ENCODE data around the gene LDHD.
A peak's percentile ranks its signal among the peaks of the same experiment; 100 is the strongest.

LDHD gene

DNA sequence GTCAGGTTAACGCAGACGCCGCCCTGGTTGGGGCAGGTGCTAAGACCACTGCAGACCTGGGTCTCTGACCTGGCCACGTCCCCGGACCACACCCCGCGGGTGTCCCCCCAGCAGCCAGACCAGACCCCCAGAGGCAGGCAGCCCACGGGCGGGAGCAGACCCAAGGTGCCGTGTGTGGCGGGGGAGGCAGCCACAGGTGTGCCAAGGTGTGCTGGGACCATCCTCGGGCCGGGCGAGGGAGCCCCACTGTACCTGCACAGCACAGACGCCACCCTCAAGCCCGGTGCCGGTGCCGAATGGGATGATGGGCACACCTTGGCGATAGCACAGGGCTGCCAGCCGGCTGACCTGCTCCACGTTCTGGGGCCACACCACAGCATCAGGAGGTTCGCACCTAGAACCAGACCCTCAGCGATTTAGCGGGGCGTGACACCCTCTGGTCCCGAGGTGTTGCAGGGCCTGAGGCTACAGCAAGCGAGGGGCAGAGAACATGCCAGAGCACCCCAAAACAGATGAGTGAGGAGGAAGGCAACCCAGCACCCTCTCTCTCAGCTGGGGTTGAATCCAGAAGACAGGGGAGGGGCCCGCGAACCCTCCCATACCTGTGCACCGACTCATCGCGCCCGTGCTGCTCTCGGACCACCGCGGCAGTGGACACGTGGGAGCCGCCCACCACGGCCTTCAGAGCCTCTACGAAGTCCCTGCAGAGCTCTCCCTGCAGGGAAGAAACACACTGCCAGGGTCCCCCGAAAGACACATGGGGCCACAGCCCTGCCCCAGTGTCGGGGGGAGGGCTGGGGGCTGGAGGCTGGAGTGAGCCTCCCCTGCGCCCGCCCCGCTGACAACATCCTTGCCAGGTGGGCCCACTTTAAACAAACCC, 1.4 kb downstream of the LDHD start:
- TF ChIP-seq CTCF (IDR thresholded peaks at IDR 0.05; ENCODE audit: control insufficient read depth, extremely low read depth, insufficient read depth) = no peak
- H3K4me3 ChIP-seq (ENCODE audit: low read depth, low read length) = peak overlapping the region; percentile 82

GRCh38 chr16:75114179-75114945, 2.2 kb downstream of the LDHD start:
- no peak overlapping the region for H3K4me3 ChIP-seq (ENCODE audit: low read depth, low read length)
- no peak for DNase-seq (ENCODE audit: low read depth)
- no peak for TF ChIP-seq CTCF (IDR thresholded peaks at IDR 0.05; ENCODE audit: control insufficient read depth, extremely low read depth, insufficient read depth)

More for the DNA sequence above, 1.4 kb downstream of the LDHD start:
- DNase-seq (ENCODE audit: low read depth) = no peak

DNA sequence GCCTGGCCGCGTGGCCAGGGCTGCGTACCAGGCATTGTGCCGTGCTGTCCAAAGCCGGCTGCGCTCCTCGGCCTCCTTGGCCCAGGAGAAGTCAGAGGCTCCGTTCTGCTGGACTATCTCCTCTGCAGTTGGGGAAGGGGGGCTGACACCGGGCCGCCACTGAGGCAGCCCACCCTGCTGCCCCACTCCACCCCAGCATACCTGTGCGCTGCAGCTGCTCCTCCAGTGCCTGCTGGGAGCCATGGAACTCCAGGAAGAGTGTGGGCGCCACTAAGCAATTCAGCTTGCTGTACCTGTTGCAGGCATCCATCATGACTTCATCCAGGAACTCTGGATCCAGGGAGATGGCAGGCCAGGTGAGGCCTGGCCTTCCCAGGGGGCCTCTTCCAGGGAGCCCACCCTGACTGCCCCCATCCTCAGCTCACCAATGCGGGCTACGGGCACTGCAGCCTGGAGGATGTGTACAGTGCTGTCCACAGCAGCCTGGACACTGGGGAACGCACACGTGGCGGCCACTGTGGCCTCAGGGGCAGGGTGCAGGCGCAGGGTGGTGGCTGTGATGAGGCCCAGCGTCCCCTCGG, 2.9 kb downstream of the LDHD start:
- DNase-seq (ENCODE audit: low read depth) = no peak
- no peak for TF ChIP-seq CTCF (IDR thresholded peaks at IDR 0.05; ENCODE audit: control insufficient read depth, extremely low read depth, insufficient read depth)
- H3K4me3 ChIP-seq (ENCODE audit: low read depth, low read length) = no peak overlapping the region

GRCh38 chr16:75112734-75113491, 3.7 kb downstream of the LDHD start:
- no peak overlapping the region for H3K4me3 ChIP-seq (ENCODE audit: low read depth, low read length)
- TF ChIP-seq CTCF (IDR thresholded peaks at IDR 0.05; ENCODE audit: control insufficient read depth, extremely low read depth, insufficient read depth) = no peak
- DNase-seq (ENCODE audit: low read depth) = no peak

GRCh38 chr16:75111961-75112733, 4.4 kb downstream of the LDHD start:
- DNase-seq (ENCODE audit: low read depth) = no peak
- H3K4me3 ChIP-seq (ENCODE audit: low read depth, low read length) = no peak overlapping the region
- no peak for TF ChIP-seq CTCF (IDR thresholded peaks at IDR 0.05; ENCODE audit: control insufficient read depth, extremely low read depth, insufficient read depth)

- no peak for TF ChIP-seq CTCF (IDR thresholded peaks at IDR 0.05; ENCODE audit: control insufficient read depth, extremely low read depth, insufficient read depth)
- no peak for DNase-seq (ENCODE audit: low read depth)
- no peak overlapping the region for H3K4me3 ChIP-seq (ENCODE audit: low read depth, low read length)
Measured at GRCh38 chr16:75111514-75111940, 5.1 kb downstream of the LDHD start.

Data from LNCaP clone FGC (cell line).